Ovary (tissue), 9 donors: Measurements from ENCODE around the gene CFB. TPM values are rescaled to one million over a fixed set of nuclear protein-coding genes. Genes with fewer than 3 reads are reported as not detected.
A peak's percentile ranks its signal among the peaks of the same experiment; 100 is the strongest.
"Not testable (repeated sequence)": the region's sequence is repeated elsewhere in the genome, so short reads cannot be mapped to it uniquely, and the experiment has no call there.

Experiments
- DNase-seq, 5 donors: peaks; one replicate each; pipeline ENCODE4 v3.0.0-alpha.2; 2019 to 2020
- H3K27ac ChIP-seq, 2 donors: fragments of 200-600 bp; one replicate each; pipeline versions ENCODE4 v1.5.1 to v1.8.0; 2019 to 2022
- H3K27me3 ChIP-seq: fragments of 200-600 bp; one replicate; pipeline ENCODE4 v1.8.0; 2022
- H3K36me3 ChIP-seq: fragments of 200-600 bp; sonication (generic); one replicate; pipeline ENCODE4 v1.5.1; 2019
- H3K4me1 ChIP-seq: one replicate; pipeline ENCODE4 v1.8.1; 2013; ENCODE audit warnings: mild to moderate bottlenecking, moderate library complexity; ENCODE audit not compliant: insufficient read depth
- H3K4me3 ChIP-seq: fragments of 200-600 bp; sonication (generic); one replicate; pipeline ENCODE4 v1.5.1; 2017
- H3K9me3 ChIP-seq, 2 donors: fragments of 200-600 bp in 1 of 2; sonication (generic) in 1 of 2; one replicate each; pipeline versions ENCODE4 v1.5.1 to v1.8.1; 2013 to 2019; ENCODE audit warnings: mild to moderate bottlenecking in 1 of 2, moderate library complexity in 1 of 2
- WGBS, 3 donors: extraction: QIAGEN DNeasy Blood & Tissue Kit in 1 of 3; methylation state at CpG; one replicate each; pipeline versions ENCODE4 v1.1.5 to v1.1.7; 2013 to 2017; 5-methylcytosine and 5-hydroxymethylcytosine counted together
- intact Hi-C, 4 donors: fragments of 100-400 bp; cut with DNase I; formaldehyde crosslinking; loops; one replicate each; pipeline versions ENCODE4 v1.11.0 to v1.15.1; 2022 to 2023
- microRNA counts: library from miRNA; unstranded; fragments of <30 nt; microRNA quantifications from one replicate; lab custom pipeline; 2016
- microRNA-seq, 3 donors: library from miRNA; unstranded; fragments of <30 nt; microRNA quantifications; one replicate each; pipeline versions ENCODE4 to v1.2.0, GENCODE V29; 2019 to 2020
- polyA plus RNA-seq, 2 donors: library from polyadenylated mRNA; stranded (reverse); fragments of 200-250 nt in 1 of 2; fragments of 350-450 nt in 1 of 2; fragmentation: Illumina TruSeq in 1 of 2; extraction: RNeasy Lipid Tissue Mini Kit (QIAGEN cat#74804) in 1 of 2; gene quantifications; one replicate each; pipeline ENCODE4 v1.2.3, GENCODE V29; 2013 to 2014
- small RNA-seq: library from RNA; depleted of rRNA; stranded (forward); fragments of <200 nt; gene quantifications from one replicate; pipeline ENCODE3, GENCODE V24; 2016
- total RNA-seq, 7 donors: library from RNA; depleted of rRNA in 2 of 7; stranded (reverse); fragments of >200 nt in 2 of 7; fragmentation: NEBNext Ultra II Directional in 3 of 7; extraction: Animal tissue kit (Norgen Biotek cat#: 25700) in 3 of 7; gene quantifications; one replicate each; pipeline versions ENCODE4 v1.1.0 to v1.2.4, GENCODE V29; 2016 to 2023
- donor health status: DM: no; HTN: no; CAD: no; lungs with moderate emphysema.
- donor health status: DM: no; HTN: no; CAD: no.
- donor health status: Bipolar disorder and iron deficiency.
- donor health status: DM: yes; HTN: yes; CAD: no.
- donor health status: DM: no; HTN: no; CAD: no.
- donor health status: DM: yes; HTN: yes; CAD: no.

The CFB gene
- total and polyA plus RNA-seq, 9 donors: 11.3 to 231 (median 20.8) TPM

- H3K9me3 ChIP-seq, intact Hi-C loops, H3K27me3 ChIP-seq, H3K36me3 ChIP-seq, H3K4me1 ChIP-seq, H3K4me3 ChIP-seq, H3K27ac ChIP-seq: not testable (repeated sequence)
- WGBS, 3 donors: 85 to 98% (median 85%) methylated on average over 5 to 6 of the region's 6 CpGs
- peak in 3 of 5 donors; percentile 18 to 53 (median 31) for DNase-seq
Measured at GRCh38 chr6:31996385-31996784, 50.5 kb downstream of the CFB start.

MicroRNAs within 50 kb of the gene (microRNA counts, 767-probe panel; counts per million panel counts)
- 530 counts per million, percentile 78 among the panel's probes with 10 or more counts for microRNA hsa-miR-1236 (lab: Ali Mortazavi, UCI)

Small RNA genes lying within 50 kb of the gene (microRNA-seq; reads per million reads assigned to microRNA genes)
- 0 to 0.32 (median 0) reads per million in 3 donors for gene MIR1236

Small RNA genes lying within 50 kb of the gene (small RNA-seq; reads per million reads assigned to genes)
- not detected for gene AL645922.1

Other genes starting within 250 kb of the CFB start
Only the 30 nearest of the 37 such genes appear.
- gene LY6G6C, start 224.3 kb upstream of the CFB start, total RNA-seq: 1 to 10 TPM in 2 of 7 donors, not detected in 5; 1.0 to 4.9 TPM
- gene LY6G6C, start 224.3 kb upstream of the CFB start, polyA plus RNA-seq: under 1 TPM in 1 of 2 donors, not detected in 1; 0.17 TPM
- gene MPIG6B, start 222.7 kb upstream of the CFB start, total RNA-seq: under 1 TPM in 3 of 7 donors, not detected in 4; 0.15 to 0.94 (median 0.69) TPM
- under 1 TPM; 0.06 to 0.60 TPM for gene MPIG6B, start 222.7 kb upstream of the CFB start, polyA plus RNA-seq
- gene DDAH2, start 216.8 kb upstream of the CFB start, total RNA-seq: 100 to 1,000 TPM in 3 of 7 donors, 10 to 100 TPM in 4; 61.2 to 139 (median 95.2) TPM
- gene DDAH2, start 216.8 kb upstream of the CFB start, polyA plus RNA-seq: 100 to 1,000 TPM in 1 of 2 donors, 10 to 100 TPM in 1; 23.9 to 127 TPM
- 100 to 1,000 TPM; 128 to 208 (median 184) TPM for gene CLIC1, start 209.6 kb upstream of the CFB start, total RNA-seq
- gene CLIC1, start 209.6 kb upstream of the CFB start, polyA plus RNA-seq: 100 to 1,000 TPM; 199 to 473 TPM
- gene MSH5, start 206.1 kb upstream of the CFB start, total RNA-seq: 10 to 100 TPM in 4 of 7 donors, 1 to 10 TPM in 3; 8.6 to 19.1 (median 14.5) TPM
- 1 to 10 TPM; 4.8 to 7.8 TPM for gene MSH5, start 206.1 kb upstream of the CFB start, polyA plus RNA-seq
- 1 to 10 TPM in 5 of 7 donors, under 1 TPM in 1, not detected in 1; 0.94 to 5.2 (median 3.6) TPM for gene SAPCD1, start 183.4 kb upstream of the CFB start, total RNA-seq
- 1 to 10 TPM; 1.6 to 2.9 TPM for gene SAPCD1, start 183.4 kb upstream of the CFB start, polyA plus RNA-seq
- gene VWA7, start 168.8 kb upstream of the CFB start, total RNA-seq: 10 to 100 TPM in 1 of 7 donors, 1 to 10 TPM in 5, under 1 TPM in 1; 0.48 to 25.2 (median 1.7) TPM
- under 1 TPM; 0.18 to 0.62 TPM for gene VWA7, start 168.8 kb upstream of the CFB start, polyA plus RNA-seq
- gene VARS1, start 150.3 kb upstream of the CFB start, total RNA-seq: 10 to 100 TPM; 16.0 to 73.6 (median 44.1) TPM
- 10 to 100 TPM; 21.1 to 29.8 TPM for gene VARS1, start 150.3 kb upstream of the CFB start, polyA plus RNA-seq
- 10 to 100 TPM; 35.9 to 58.3 (median 47.5) TPM for gene LSM2, start 139.1 kb upstream of the CFB start, total RNA-seq
- 10 to 100 TPM; 51.2 to 90.7 TPM for gene LSM2, start 139.1 kb upstream of the CFB start, polyA plus RNA-seq
- 1 to 10 TPM; 1.3 to 6.1 (median 3.9) TPM for gene HSPA1L, start 130.8 kb upstream of the CFB start, total RNA-seq
- gene HSPA1L, start 130.8 kb upstream of the CFB start, polyA plus RNA-seq: 1 to 10 TPM; 3.2 to 6.1 TPM
- gene HSPA1A, start 130.6 kb upstream of the CFB start, total RNA-seq: 100 to 1,000 TPM in 5 of 7 donors, 10 to 100 TPM in 2; 51.5 to 340 (median 140) TPM
- gene HSPA1A, start 130.6 kb upstream of the CFB start, polyA plus RNA-seq: 10 to 100 TPM; 44.6 to 83.1 TPM
- 100 to 1,000 TPM; 119 to 506 (median 196) TPM for gene HSPA1B, start 118.4 kb upstream of the CFB start, total RNA-seq
- 10 to 100 TPM; 41.9 to 66.0 TPM for gene HSPA1B, start 118.4 kb upstream of the CFB start, polyA plus RNA-seq
- 10 to 100 TPM; 23.7 to 35.7 (median 28.2) TPM for gene NEU1, start 83.3 kb upstream of the CFB start, total RNA-seq
- 10 to 100 TPM; 26.3 to 61.1 TPM for gene NEU1, start 83.3 kb upstream of the CFB start, polyA plus RNA-seq
- 10 to 100 TPM in 1 of 7 donors, 1 to 10 TPM in 6; 1.4 to 54.8 (median 6.4) TPM for gene SLC44A4, start 67.1 kb upstream of the CFB start, total RNA-seq
- 1 to 10 TPM; 1.8 to 2.5 TPM for gene SLC44A4, start 67.1 kb upstream of the CFB start, polyA plus RNA-seq
- gene EHMT2, start 48.4 kb upstream of the CFB start, total RNA-seq: 10 to 100 TPM; 23.1 to 71.7 (median 57.7) TPM
- gene EHMT2, start 48.4 kb upstream of the CFB start, polyA plus RNA-seq: 10 to 100 TPM; 19.7 to 48.4 TPM
- 10 to 100 TPM in 5 of 7 donors, 1 to 10 TPM in 2; 1.9 to 24.8 (median 10.8) TPM for gene ZBTB12, start 44.0 kb upstream of the CFB start, total RNA-seq
- gene ZBTB12, start 44.0 kb upstream of the CFB start, polyA plus RNA-seq: 10 to 100 TPM in 1 of 2 donors, 1 to 10 TPM in 1; 2.4 to 10.3 TPM
- 10 to 100 TPM in 4 of 7 donors, 1 to 10 TPM in 3; 1.4 to 23.0 (median 11.4) TPM for gene C2, start 18.4 kb upstream of the CFB start, total RNA-seq
- 10 to 100 TPM in 1 of 2 donors, 1 to 10 TPM in 1; 8.6 to 32.6 TPM for gene C2, start 18.4 kb upstream of the CFB start, polyA plus RNA-seq
- 10 to 100 TPM; 59.2 to 75.0 (median 65.8) TPM for gene NELFE, start 12.9 kb downstream of the CFB start, total RNA-seq
- 10 to 100 TPM; 54.8 to 84.5 TPM for gene NELFE, start 12.9 kb downstream of the CFB start, polyA plus RNA-seq
- gene SKIC2, start 13.1 kb downstream of the CFB start, total RNA-seq: 10 to 100 TPM; 37.2 to 59.4 (median 51.5) TPM
- gene SKIC2, start 13.1 kb downstream of the CFB start, polyA plus RNA-seq: 10 to 100 TPM; 24.6 to 36.3 TPM
- gene DXO, start 26.0 kb downstream of the CFB start, total RNA-seq: 10 to 100 TPM; 22.3 to 42.8 (median 26.7) TPM
- gene DXO, start 26.0 kb downstream of the CFB start, polyA plus RNA-seq: 10 to 100 TPM; 11.7 to 29.3 TPM
- 1,000 to 10,000 TPM in 1 of 7 donors, 100 to 1,000 TPM in 6; 147 to 1,617 (median 248) TPM for gene C4A, start 36.0 kb downstream of the CFB start, total RNA-seq
- 100 to 1,000 TPM; 114 to 324 TPM for gene C4A, start 36.0 kb downstream of the CFB start, polyA plus RNA-seq
- gene C4B, start 68.7 kb downstream of the CFB start, total RNA-seq: 1,000 to 10,000 TPM in 1 of 7 donors, 100 to 1,000 TPM in 6; 163 to 1,673 (median 271) TPM
- 100 to 1,000 TPM in 1 of 2 donors, 10 to 100 TPM in 1; 97.4 to 326 TPM for gene C4B, start 68.7 kb downstream of the CFB start, polyA plus RNA-seq
- 10 to 100 TPM in 1 of 7 donors, 1 to 10 TPM in 6; 2.4 to 21.7 (median 8.8) TPM for gene CYP21A2, start 92.3 kb downstream of the CFB start, total RNA-seq
- gene CYP21A2, start 92.3 kb downstream of the CFB start, polyA plus RNA-seq: 1 to 10 TPM; 1.9 to 4.8 TPM
- gene TNXB, start 163.2 kb downstream of the CFB start, total RNA-seq: 100 to 1,000 TPM in 6 of 7 donors, 10 to 100 TPM in 1; 58.5 to 334 (median 205) TPM
- gene TNXB, start 163.2 kb downstream of the CFB start, polyA plus RNA-seq: 100 to 1,000 TPM in 1 of 2 donors, 10 to 100 TPM in 1; 13.3 to 114 TPM
- gene ATF6B, start 182.2 kb downstream of the CFB start, total RNA-seq: 100 to 1,000 TPM in 1 of 7 donors, 10 to 100 TPM in 6; 27.8 to 100 (median 84.5) TPM
- 10 to 100 TPM; 37.9 to 70.3 TPM for gene ATF6B, start 182.2 kb downstream of the CFB start, polyA plus RNA-seq
- gene FKBPL, start 184.2 kb downstream of the CFB start, total RNA-seq: 1 to 10 TPM; 1.7 to 4.6 (median 4.1) TPM
- gene FKBPL, start 184.2 kb downstream of the CFB start, polyA plus RNA-seq: 1 to 10 TPM; 4.2 to 5.5 TPM
- 10 to 100 TPM in 5 of 7 donors, 1 to 10 TPM in 2; 2.4 to 44.1 (median 28.0) TPM for gene PRRT1, start 205.8 kb downstream of the CFB start, total RNA-seq
- 10 to 100 TPM; 16.3 to 27.7 TPM for gene PRRT1, start 205.8 kb downstream of the CFB start, polyA plus RNA-seq
- gene PPT2, start 208.0 kb downstream of the CFB start, total RNA-seq: 10 to 100 TPM; 33.5 to 63.9 (median 43.9) TPM
- 10 to 100 TPM; 34.4 to 53.1 TPM for gene PPT2, start 208.0 kb downstream of the CFB start, polyA plus RNA-seq
- gene EGFL8, start 218.5 kb downstream of the CFB start, total RNA-seq: 10 to 100 TPM; 11.8 to 47.3 (median 36.8) TPM
- gene EGFL8, start 218.5 kb downstream of the CFB start, polyA plus RNA-seq: 10 to 100 TPM; 29.8 to 36.7 TPM
- gene AGPAT1, start 230.0 kb downstream of the CFB start, total RNA-seq: 10 to 100 TPM; 29.6 to 82.4 (median 60.6) TPM
- 10 to 100 TPM; 53.5 to 75.7 TPM for gene AGPAT1, start 230.0 kb downstream of the CFB start, polyA plus RNA-seq